Measurements from ENCODE around the gene RASAL2. TPM values are rescaled to one million over a fixed set of nuclear protein-coding genes. Genes with fewer than 3 reads are reported as not detected.
A peak's percentile ranks its signal among the peaks of the same experiment; 100 is the strongest.

Gene RASAL2
- total and polyA plus RNA-seq, 11 donors = 6.2 to 112 (median 39.9) TPM

GRCh38 chr1:178374016-178374415 lies 280.1 kb downstream of the RASAL2 start:
- 50 to 70% (median 58%) methylated on average over 1 of the region's 1 CpG for WGBS, 4 donors
- no peak overlapping the region for H3K4me3 ChIP-seq
- ATAC-seq (peak in 1 of 4 donors; percentile 34), DNase-seq (no peak)
- no peaks in the 10 kb centered on the region for H3K9me3 ChIP-seq
- H3K27ac ChIP-seq = no peak overlapping the region
- no peaks in the 10 kb centered on the region for H3K36me3 ChIP-seq
- intact Hi-C loops (cut with DNase I) = no loop called here
- H3K27me3 ChIP-seq = no peaks in the 10 kb centered on the region
- peaks cover 0 to 56% (median 20%) of the 10 kb centered on the region in 12 donors for H3K4me1 ChIP-seq
- TF ChIP-seq, protein P1, sequence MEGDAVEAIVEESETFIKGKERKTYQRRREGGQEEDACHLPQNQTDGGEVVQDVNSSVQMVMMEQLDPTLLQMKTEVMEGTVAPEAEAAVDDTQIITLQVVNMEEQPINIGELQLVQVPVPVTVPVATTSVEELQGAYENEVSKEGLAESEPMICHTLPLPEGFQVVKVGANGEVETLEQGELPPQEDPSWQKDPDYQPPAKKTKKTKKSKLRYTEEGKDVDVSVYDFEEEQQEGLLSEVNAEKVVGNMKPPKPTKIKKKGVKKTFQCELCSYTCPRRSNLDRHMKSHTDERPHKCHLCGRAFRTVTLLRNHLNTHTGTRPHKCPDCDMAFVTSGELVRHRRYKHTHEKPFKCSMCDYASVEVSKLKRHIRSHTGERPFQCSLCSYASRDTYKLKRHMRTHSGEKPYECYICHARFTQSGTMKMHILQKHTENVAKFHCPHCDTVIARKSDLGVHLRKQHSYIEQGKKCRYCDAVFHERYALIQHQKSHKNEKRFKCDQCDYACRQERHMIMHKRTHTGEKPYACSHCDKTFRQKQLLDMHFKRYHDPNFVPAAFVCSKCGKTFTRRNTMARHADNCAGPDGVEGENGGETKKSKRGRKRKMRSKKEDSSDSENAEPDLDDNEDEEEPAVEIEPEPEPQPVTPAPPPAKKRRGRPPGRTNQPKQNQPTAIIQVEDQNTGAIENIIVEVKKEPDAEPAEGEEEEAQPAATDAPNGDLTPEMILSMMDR (IDR thresholded peaks at IDR 0.05) = no peak
- TF ChIP-seq POLR2A (IDR thresholded peaks at IDR 0.05) = no peak

GRCh38 chr1:178376008-178376407 lies 282.1 kb downstream of the RASAL2 start:
- H3K9me3 ChIP-seq = no peaks in the 10 kb centered on the region
- DNase-seq = no peak
- no peak for ATAC-seq
- TF ChIP-seq, protein P1 (IDR thresholded peaks at IDR 0.05) = no peak
- TF ChIP-seq POLR2A (IDR thresholded peaks at IDR 0.05) = no peak
- H3K4me3 ChIP-seq = no peak overlapping the region
- H3K27me3 ChIP-seq = no peaks in the 10 kb centered on the region
- peaks cover 0 to 58% (median 20%) of the 10 kb centered on the region in 12 donors for H3K4me1 ChIP-seq
- H3K27ac ChIP-seq = no peak overlapping the region
- intact Hi-C loops (cut with DNase I) = no loop called here
- 54 to 72% (median 63%) methylated on average over 2 of the region's 2 CpGs for WGBS, 4 donors
- no peaks in the 10 kb centered on the region for H3K36me3 ChIP-seq

DNA sequence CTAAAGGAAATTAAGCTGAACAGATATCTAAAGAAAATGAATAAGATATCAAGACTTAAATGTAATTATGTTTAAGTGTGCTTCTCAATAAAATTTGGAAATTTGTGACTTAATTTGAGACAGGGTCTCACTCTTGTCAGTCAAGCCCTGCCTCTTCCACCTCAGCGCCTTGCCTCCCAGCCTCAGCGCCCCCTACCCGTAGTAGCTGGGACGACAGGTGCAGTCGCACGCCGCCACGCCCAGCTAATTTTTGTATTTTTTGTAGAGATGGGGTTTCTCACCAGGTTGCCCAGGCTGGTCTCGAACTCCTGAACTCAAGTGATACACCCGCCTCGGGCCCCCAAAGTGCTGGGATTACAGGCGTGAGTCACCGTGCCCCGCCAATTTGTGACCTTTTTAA lies 285.9 kb downstream of the RASAL2 start:
- WGBS, 4 donors = 79 to 84% (median 82%) methylated on average over 14 of the region's 14 CpGs
- peaks cover 0 to 42% (median 18%) of the 10 kb centered on the region in 12 donors for H3K4me1 ChIP-seq
- no peak for ATAC-seq

GRCh38 chr1:178382372-178382771 lies 288.5 kb downstream of the RASAL2 start:
- 95 to 100% (median 97%) methylated on average over 1 of the region's 1 CpG for WGBS, 4 donors
- Histone ChIP-seq H3K4me3 (no peak overlapping the region), H3K27me3 (no peaks in the 10 kb centered on the region), H3K36me3 (no peaks in the 10 kb centered on the region), H3K9me3 (no peaks in the 10 kb centered on the region), H3K4me1 (peaks cover 0 to 24% (median 12%) of the 10 kb centered on the region in 12 donors), H3K27ac (no peak overlapping the region)
- intact Hi-C loops (cut with DNase I) = no loop called here
- ATAC-seq (no peak), DNase-seq (no peak)
- TF ChIP-seq, protein P1 (IDR thresholded peaks at IDR 0.05) = no peak
- TF ChIP-seq POLR2A (IDR thresholded peaks at IDR 0.05) = no peak

More for the DNA sequence above, 285.9 kb downstream of the RASAL2 start:
- intact Hi-C loops (cut with DNase I) = no loop called here
- no peak for TF ChIP-seq POLR2A (IDR thresholded peaks at IDR 0.05)
- TF ChIP-seq, protein P1 (IDR thresholded peaks at IDR 0.05) = no peak
- Histone ChIP-seq H3K27ac (no peak overlapping the region), H3K4me3 (no peak overlapping the region), H3K9me3 (no peaks in the 10 kb centered on the region), H3K27me3 (no peaks in the 10 kb centered on the region), H3K36me3 (no peaks in the 10 kb centered on the region)
- DNase-seq = no peak
